ENCODE measurements around the gene AURKAIP1.

Gene AURKAIP1

GRCh38 chr1:1359664-1360468 is 15.1 kb downstream of the AURKAIP1 start:
- peak overlapping the region; percentile 85 for H4K12ac ChIP-seq (ENCODE audit: low read depth, low read length)
- peak overlapping the region; percentile 97 for H3K27ac ChIP-seq (ENCODE audit: low read depth, low read length)
- peaks cover under 1 to 2% of the 10 kb centered on the region in 2 experiments for H3K36me3 ChIP-seq (ENCODE audit: control insufficient read depth in 1 of 2, insufficient read depth in 2 of 2, low read length in 2 of 2)
- peak overlapping the region; percentile 86 for H3K18ac ChIP-seq (ENCODE audit: low read length)
- H3K79me1 ChIP-seq (ENCODE audit: low read length) = peaks cover 48% of the 10 kb centered on the region
- H3K4ac ChIP-seq (ENCODE audit: low read depth, low read length) = peak overlapping the region; percentile 59
- H2BK120ac ChIP-seq (ENCODE audit: insufficient read depth, low read length, poor library complexity) = peak overlapping the region; percentile 99
- H3K4me2 ChIP-seq (ENCODE audit: low read length) = peak overlapping the region; percentile 49
- peak overlapping the region; percentile 95 for H2BK12ac ChIP-seq (ENCODE audit: low read length)
- peak overlapping the region; percentile 91 for H4K91ac ChIP-seq (ENCODE audit: low read depth, low read length)
- peaks cover 30 to 37% of the 10 kb centered on the region in 2 experiments for H3K4me1 ChIP-seq (ENCODE audit: control insufficient read depth in 1 of 2, insufficient read depth in 2 of 2, low read length in 2 of 2)
- no CpG with 5 or more reads among the region's 28 CpGs for WGBS (ENCODE audit: extremely low coverage, insufficient coverage, insufficient read length)
- H3K9ac ChIP-seq (ENCODE audit: low read length) = peak overlapping the region; percentile 30
- peak overlapping the region; percentile 14 for H2AFZ ChIP-seq (ENCODE audit: insufficient read depth, low read length, poor library complexity)
- no peak overlapping the region for H3K23ac ChIP-seq (ENCODE audit: low read length)
- H4K8ac ChIP-seq (ENCODE audit: low read depth, low read length) = peak overlapping the region; percentile 88
- peak overlapping the region; percentile 77 for H2AK5ac ChIP-seq (ENCODE audit: low read length)
- no peak overlapping the region for H3K4me3 ChIP-seq (ENCODE audit: low read depth, low read length)
- no peaks in the 10 kb centered on the region for H3K9me3 ChIP-seq (ENCODE audit: insufficient read depth, low read depth, low read length)
- peaks cover under 1% of the 10 kb centered on the region for H3K27me3 ChIP-seq (ENCODE audit: insufficient read depth, low read length)
- peak in 1 of 2 donors; percentile 79 for DNase-seq
- H3K14ac ChIP-seq (ENCODE audit: low read length) = peak overlapping the region; percentile 94
- peaks cover 24% of the 10 kb centered on the region for H3K79me2 ChIP-seq (ENCODE audit: control insufficient read depth, insufficient read depth, low read length, poor library complexity)
- peak overlapping the region; percentile 84 for H2BK5ac ChIP-seq (ENCODE audit: low read depth, low read length, poor library complexity)

- no CpG with 5 or more reads among the region's 6 CpGs for WGBS (ENCODE audit: extremely low coverage, insufficient coverage, insufficient read length)
- peak overlapping the region; percentile 85 for H3K4ac ChIP-seq (ENCODE audit: low read depth, low read length)
Observed at GRCh38 chr1:1359308-1359663, 15.7 kb downstream of the AURKAIP1 start.

GRCh38 chr1:1358433-1359271 is 16.4 kb downstream of the AURKAIP1 start, which contains the start of gene MXRA8:
MXRA8 (minus strand) TSS chr1:1358555; CDS start chr1:1358504, 51 bp downstream.
- no CpG with 5 or more reads among the region's 29 CpGs for WGBS (ENCODE audit: extremely low coverage, insufficient coverage, insufficient read length)
- Histone ChIP-seq H4K91ac (ENCODE audit: low read depth, low read length) (peak within 1 kb of the TSS; percentile 91), H3K4me1 (ENCODE audit: control insufficient read depth in 1 of 2, insufficient read depth in 2 of 2, low read length in 2 of 2) (peaks cover 38 to 44% of the 10 kb centered on the region in 2 experiments), H3K27ac (ENCODE audit: low read depth, low read length) (peak within 1 kb of the TSS; percentile 97), H3K4me3 (ENCODE audit: low read depth, low read length) (peak within 1 kb of the TSS; percentile 69), H3K79me2 (ENCODE audit: control insufficient read depth, insufficient read depth, low read length, poor library complexity) (peaks cover 24% of the 10 kb centered on the region), H3K9me3 (ENCODE audit: insufficient read depth, low read depth, low read length) (no peaks in the 10 kb centered on the region), H3K18ac (ENCODE audit: low read length) (peak within 1 kb of the TSS; percentile 92), H3K79me1 (ENCODE audit: low read length) (peaks cover 48% of the 10 kb centered on the region), H3K27me3 (ENCODE audit: insufficient read depth, low read length) (peaks cover 9% of the 10 kb centered on the region), H2BK12ac (ENCODE audit: low read length) (peak within 1 kb of the TSS; percentile 95), H2AFZ (ENCODE audit: insufficient read depth, low read length, poor library complexity) (peak within 1 kb of the TSS; percentile 40), H3K23ac (ENCODE audit: low read length) (no peak within 1 kb of the TSS), H3K4me2 (ENCODE audit: low read length) (peak within 1 kb of the TSS; percentile 61), H2AK5ac (ENCODE audit: low read length) (peak within 1 kb of the TSS; percentile 85), H2BK120ac (ENCODE audit: insufficient read depth, low read length, poor library complexity) (peak within 1 kb of the TSS; percentile 99), H4K8ac (ENCODE audit: low read depth, low read length) (peak within 1 kb of the TSS; percentile 88), H3K4ac (ENCODE audit: low read depth, low read length) (peak within 1 kb of the TSS; percentile 93), H3K14ac (ENCODE audit: low read length) (peak within 1 kb of the TSS; percentile 94), H3K36me3 (ENCODE audit: control insufficient read depth in 1 of 2, insufficient read depth in 2 of 2, low read length in 2 of 2) (peaks cover 13 to 14% of the 10 kb centered on the region in 2 experiments), H4K12ac (ENCODE audit: low read depth, low read length) (peak within 1 kb of the TSS; percentile 85), H2BK5ac (ENCODE audit: low read depth, low read length, poor library complexity) (peak within 1 kb of the TSS; percentile 95), H3K9ac (ENCODE audit: low read length) (peak within 1 kb of the TSS; percentile 69)
- peak in 1 of 2 donors; percentile 62 for DNase-seq

More at GRCh38 chr1:1359308-1359663, 15.7 kb downstream of the AURKAIP1 start:
- Histone ChIP-seq H2BK5ac (ENCODE audit: low read depth, low read length, poor library complexity) (peak overlapping the region; percentile 84), H3K27ac (ENCODE audit: low read depth, low read length) (peak overlapping the region; percentile 97), H4K8ac (ENCODE audit: low read depth, low read length) (peak overlapping the region; percentile 88), H3K36me3 (ENCODE audit: control insufficient read depth in 1 of 2, insufficient read depth in 2 of 2, low read length in 2 of 2) (peaks cover 7 to 8% of the 10 kb centered on the region in 2 experiments), H3K23ac (ENCODE audit: low read length) (no peak overlapping the region), H3K27me3 (ENCODE audit: insufficient read depth, low read length) (peaks cover 6% of the 10 kb centered on the region), H4K12ac (ENCODE audit: low read depth, low read length) (peak overlapping the region; percentile 85), H3K79me2 (ENCODE audit: control insufficient read depth, insufficient read depth, low read length, poor library complexity) (peaks cover 24% of the 10 kb centered on the region), H3K9ac (ENCODE audit: low read length) (peak overlapping the region; percentile 44), H2AFZ (ENCODE audit: insufficient read depth, low read length, poor library complexity) (peak overlapping the region; percentile 14), H3K9me3 (ENCODE audit: insufficient read depth, low read depth, low read length) (no peaks in the 10 kb centered on the region), H3K4me1 (ENCODE audit: control insufficient read depth in 1 of 2, insufficient read depth in 2 of 2, low read length in 2 of 2) (peaks cover 36 to 43% of the 10 kb centered on the region in 2 experiments), H2BK12ac (ENCODE audit: low read length) (peak overlapping the region; percentile 95), H2AK5ac (ENCODE audit: low read length) (peak overlapping the region; percentile 85), H3K18ac (ENCODE audit: low read length) (peak overlapping the region; percentile 86), H2BK120ac (ENCODE audit: insufficient read depth, low read length, poor library complexity) (peak overlapping the region; percentile 99), H3K14ac (ENCODE audit: low read length) (peak overlapping the region; percentile 94), H3K4me3 (ENCODE audit: low read depth, low read length) (no peak overlapping the region), H3K4me2 (ENCODE audit: low read length) (peak overlapping the region; percentile 49), H4K91ac (ENCODE audit: low read depth, low read length) (peak overlapping the region; percentile 91), H3K79me1 (ENCODE audit: low read length) (peaks cover 48% of the 10 kb centered on the region)
- no peak for DNase-seq

- H3K23ac ChIP-seq (ENCODE audit: low read length) = no peak overlapping the region
- peaks cover 24% of the 10 kb centered on the region for H3K79me2 ChIP-seq (ENCODE audit: control insufficient read depth, insufficient read depth, low read length, poor library complexity)
- H3K14ac ChIP-seq (ENCODE audit: low read length) = peak overlapping the region; percentile 85
- no peak overlapping the region for H2AFZ ChIP-seq (ENCODE audit: insufficient read depth, low read length, poor library complexity)
- H4K12ac ChIP-seq (ENCODE audit: low read depth, low read length) = peak overlapping the region; percentile 70
- peaks cover 48% of the 10 kb centered on the region for H3K79me1 ChIP-seq (ENCODE audit: low read length)
- peaks cover 38 to 44% of the 10 kb centered on the region in 2 experiments for H3K4me1 ChIP-seq (ENCODE audit: control insufficient read depth in 1 of 2, insufficient read depth in 2 of 2, low read length in 2 of 2)
- no CpG with 5 or more reads among the region's 18 CpGs for WGBS (ENCODE audit: extremely low coverage, insufficient coverage, insufficient read length)
- peak overlapping the region; percentile 69 for H3K9ac ChIP-seq (ENCODE audit: low read length)
- peaks cover 9% of the 10 kb centered on the region for H3K27me3 ChIP-seq (ENCODE audit: insufficient read depth, low read length)
- no peaks in the 10 kb centered on the region for H3K9me3 ChIP-seq (ENCODE audit: insufficient read depth, low read depth, low read length)
- peak in 1 of 2 donors; percentile 33 for DNase-seq
- peak overlapping the region; percentile 37 for H2BK12ac ChIP-seq (ENCODE audit: low read length)
- H3K4me2 ChIP-seq (ENCODE audit: low read length) = peak overlapping the region; percentile 61
- H2AK5ac ChIP-seq (ENCODE audit: low read length) = peak overlapping the region; percentile 59
- peak overlapping the region; percentile 69 for H3K4me3 ChIP-seq (ENCODE audit: low read depth, low read length)
- peak overlapping the region; percentile 97 for H3K27ac ChIP-seq (ENCODE audit: low read depth, low read length)
- peak overlapping the region; percentile 91 for H4K91ac ChIP-seq (ENCODE audit: low read depth, low read length)
- H2BK120ac ChIP-seq (ENCODE audit: insufficient read depth, low read length, poor library complexity) = peak overlapping the region; percentile 99
- H3K4ac ChIP-seq (ENCODE audit: low read depth, low read length) = peak overlapping the region; percentile 93
- H3K36me3 ChIP-seq (ENCODE audit: control insufficient read depth in 1 of 2, insufficient read depth in 2 of 2, low read length in 2 of 2) = peaks cover 20 to 22% of the 10 kb centered on the region in 2 experiments
- H4K8ac ChIP-seq (ENCODE audit: low read depth, low read length) = peak overlapping the region; percentile 21
- peak overlapping the region; percentile 92 for H3K18ac ChIP-seq (ENCODE audit: low read length)
- H2BK5ac ChIP-seq (ENCODE audit: low read depth, low read length, poor library complexity) = peak overlapping the region; percentile 95
Observed at GRCh38 chr1:1357871-1358432, 17.1 kb downstream of the AURKAIP1 start.

Data from trophoblast cell (in vitro differentiated cells and primary cell).